Putamen (tissue), 1 donor: ENCODE results near the gene DNAH17.

ENCODE experiments used
- DNase-seq: peaks from one replicate; pipeline ENCODE4 v3.0.0-alpha.2; 2016; ENCODE audit warnings: low spot score

Gene DNAH17

GRCh38 chr17:78577296-78577695, at the start of gene DNAH17:
Gene DNAH17 (minus strand): TSS chr17:78577396. CDS start chr17:78575057, 2,339 bp downstream.
- no peak for DNase-seq

GRCh38 chr17:78624324-78625151, 47.3 kb upstream of the DNAH17 start:
- DNase-seq = no peak

DNA sequence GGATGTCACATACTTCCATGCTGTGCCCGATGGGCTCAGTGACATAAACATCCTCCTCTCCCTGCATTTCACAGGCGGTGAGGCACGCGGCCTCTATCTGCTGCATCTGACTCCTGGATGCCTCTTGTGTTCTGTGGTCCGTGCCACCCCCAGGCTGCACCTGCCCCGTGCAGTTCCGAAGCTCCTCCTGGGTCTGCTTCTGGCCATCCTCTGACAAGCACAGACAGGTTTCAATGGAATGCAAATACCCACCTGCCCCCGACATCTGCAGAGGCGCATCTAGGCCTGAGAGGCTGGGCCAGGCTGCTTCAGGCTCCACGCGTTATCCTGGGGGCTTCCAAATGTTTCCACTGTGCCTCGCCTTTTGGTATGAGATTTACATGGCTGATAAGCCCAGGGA, 46.3 kb upstream of the DNAH17 start:
- DNase-seq = no peak

DNA sequence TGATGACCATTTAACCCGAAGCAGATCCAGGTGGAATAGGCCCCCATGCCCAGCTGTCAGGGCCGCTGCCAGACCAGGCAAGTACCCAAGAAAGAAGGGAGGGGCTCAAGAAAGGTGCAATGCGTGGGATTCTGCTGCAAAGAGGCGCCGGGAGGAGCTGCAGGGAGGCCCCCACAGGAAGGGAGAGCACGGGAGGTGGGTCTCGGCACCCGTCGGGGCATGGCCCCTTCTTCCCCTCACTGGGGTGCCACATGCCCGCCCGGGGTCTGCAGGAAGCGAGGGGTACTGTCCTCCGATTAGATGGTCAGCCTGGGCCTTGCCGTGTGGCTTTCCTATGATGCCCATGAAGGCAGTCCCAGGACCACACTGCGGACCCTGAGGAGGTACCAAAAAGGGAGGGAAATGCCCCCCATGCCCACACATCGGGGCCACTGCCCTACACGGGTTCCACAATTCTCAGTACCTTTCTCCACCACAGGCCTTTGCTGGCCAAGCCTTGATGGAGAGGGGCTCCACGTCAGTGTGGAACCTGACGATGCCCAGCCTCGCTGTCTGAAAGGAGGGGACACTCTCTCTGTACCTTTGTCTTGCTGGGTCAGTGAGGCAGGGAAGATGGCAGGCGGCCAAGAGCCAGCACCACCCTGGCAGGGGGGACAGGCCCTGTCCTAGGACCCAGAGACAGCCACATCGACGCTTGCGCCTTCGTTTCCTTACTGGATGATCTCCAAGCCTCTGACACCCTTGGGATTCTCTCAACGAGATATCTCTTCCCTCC, 45.5 kb upstream of the DNAH17 start:
- DNase-seq = no peak

DNA sequence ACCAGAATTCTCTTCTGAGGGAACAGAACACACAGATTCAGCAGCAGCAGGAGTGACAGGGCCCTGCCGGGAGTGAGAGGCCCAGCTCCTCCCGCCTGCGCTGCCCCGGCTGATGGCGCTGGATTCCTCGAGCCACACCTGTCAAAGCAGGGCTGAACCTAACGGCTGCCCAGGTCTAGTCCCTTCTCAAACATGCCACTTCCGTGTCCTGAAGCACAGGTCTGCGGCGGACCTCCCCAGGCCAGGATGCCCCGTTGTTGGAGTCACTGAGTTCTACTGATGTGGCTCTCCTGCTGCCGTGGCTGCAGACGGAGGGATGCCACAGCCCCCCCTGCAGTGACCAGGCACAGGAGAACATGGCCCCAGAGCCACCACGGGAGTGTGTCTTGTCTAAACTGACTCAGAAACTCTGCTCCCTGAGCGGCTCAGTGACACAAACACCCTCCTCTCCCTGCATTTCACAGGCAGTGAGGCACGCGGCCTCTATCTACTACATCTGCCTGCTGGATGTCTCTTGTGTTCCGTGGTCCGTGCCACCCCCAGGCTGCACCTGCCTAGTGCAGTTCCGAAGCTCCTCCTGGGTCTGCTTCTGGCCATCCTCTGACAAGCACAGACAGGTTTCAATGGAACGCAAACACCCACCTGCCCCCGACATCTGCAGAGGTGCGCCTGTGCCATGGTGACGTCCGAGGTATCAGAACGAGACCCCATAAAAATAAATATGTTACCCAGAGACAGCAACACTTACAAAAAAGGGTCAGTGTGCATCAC, 44.7 kb upstream of the DNAH17 start:
- no peak for DNase-seq

GRCh38 chr17:78620099-78620498, 42.9 kb upstream of the DNAH17 start:
- no peak for DNase-seq

DNA sequence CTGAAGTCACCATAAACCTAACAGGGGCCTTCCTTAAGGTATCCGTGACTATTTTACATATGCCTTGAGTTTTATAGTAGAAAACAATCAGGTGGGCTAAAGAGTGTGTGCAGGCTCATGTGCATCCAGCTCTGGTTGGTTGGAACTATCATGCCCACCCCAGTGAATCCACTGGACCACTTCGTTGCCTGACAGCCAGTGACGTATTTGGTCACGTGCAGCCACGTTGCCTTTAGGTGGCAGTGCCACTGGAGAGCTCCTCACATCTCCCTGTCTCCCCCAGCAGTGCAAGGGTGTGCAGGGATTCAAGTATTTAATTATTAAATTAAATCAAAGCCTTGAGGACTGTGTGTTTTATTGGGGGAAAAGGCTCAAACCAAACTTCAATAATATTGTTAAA, 42.1 kb upstream of the DNAH17 start:
- DNase-seq = no peak

DNA sequence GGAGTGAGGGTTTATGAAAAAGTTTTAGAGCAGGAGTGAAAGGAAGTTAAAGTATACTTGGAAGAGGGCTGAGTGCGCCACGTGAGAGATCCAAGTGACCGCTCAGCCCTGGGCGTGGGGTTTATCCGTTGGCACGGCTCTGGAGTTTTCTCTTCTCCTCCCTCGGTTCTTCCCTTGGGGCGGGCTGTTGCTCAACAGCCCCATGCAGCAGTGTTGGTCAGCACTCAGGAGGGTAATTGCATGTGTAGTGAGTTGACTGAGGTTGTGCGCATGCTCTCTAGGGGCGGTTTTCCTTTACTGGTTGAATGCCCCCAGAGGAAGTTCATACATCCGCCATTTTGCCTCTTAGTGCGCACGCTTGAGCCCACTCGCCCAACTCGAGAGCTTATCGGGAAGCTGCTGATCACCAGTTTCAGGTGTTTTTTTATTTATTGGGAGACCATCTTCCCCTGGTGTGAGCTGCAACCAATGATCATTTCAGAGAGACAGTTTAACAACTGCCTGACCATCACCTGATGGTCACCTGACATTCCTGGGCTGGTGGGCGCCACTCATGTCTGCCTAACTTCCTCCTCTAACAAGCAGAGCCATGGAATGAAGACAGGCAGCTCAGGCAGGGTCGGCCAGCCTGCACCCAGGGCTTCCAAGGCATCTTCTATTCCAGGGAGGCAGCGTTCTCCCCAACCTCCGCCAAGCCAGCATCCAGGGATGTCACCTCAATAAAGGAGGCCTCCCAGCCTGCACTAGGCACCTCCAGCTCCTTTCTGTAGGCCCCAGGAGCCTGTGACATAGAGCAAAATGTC, 41.3 kb upstream of the DNAH17 start:
- DNase-seq = no peak

DNA sequence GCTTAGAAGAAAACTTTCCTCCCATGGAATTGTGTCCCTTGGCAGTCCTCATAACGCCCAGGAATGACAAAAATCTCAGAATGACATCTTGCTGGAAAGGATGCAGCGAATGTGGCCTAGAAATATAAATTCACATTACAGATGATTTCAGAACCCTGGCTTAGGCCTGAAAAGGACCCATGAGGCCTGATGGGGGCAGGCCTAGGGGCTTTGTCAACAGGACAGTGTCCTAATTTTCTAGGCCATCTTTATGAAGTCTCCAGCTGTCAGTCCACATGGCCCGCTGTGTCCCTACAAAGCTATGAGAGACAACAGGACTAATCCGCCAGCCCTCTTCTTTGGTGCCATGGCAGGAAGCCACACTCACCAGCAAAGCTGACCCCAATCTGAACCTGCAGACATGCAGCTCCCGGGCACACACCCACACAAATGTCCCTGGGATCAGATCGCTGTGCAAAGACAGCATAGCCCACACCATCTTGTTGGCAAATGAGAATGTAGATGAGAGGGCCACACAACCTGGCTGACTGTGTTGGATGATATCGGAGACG, 40.4 kb upstream of the DNAH17 start:
- DNase-seq = no peak

GRCh38 chr17:78616946-78617345, 39.8 kb upstream of the DNAH17 start:
- DNase-seq = no peak

DNA sequence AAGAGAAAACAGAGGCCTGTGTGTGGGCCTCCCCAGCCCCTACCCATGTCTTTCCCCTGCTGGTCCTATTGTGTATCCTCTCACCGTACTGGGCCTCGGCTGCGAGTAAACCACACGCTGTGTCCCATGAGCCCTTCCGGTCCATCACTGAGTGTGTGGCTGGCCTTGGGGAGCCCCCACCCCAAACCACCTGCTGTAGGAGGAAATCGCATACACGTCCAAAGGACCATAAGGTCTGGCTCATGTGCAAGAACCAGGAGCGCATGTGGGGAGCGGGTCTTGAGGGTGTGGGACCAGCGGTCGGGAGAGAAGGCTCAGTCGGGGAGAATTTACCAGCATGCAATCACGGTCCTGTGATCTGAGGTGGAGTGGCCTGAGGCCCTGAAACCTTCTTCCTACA, 38.4 kb upstream of the DNAH17 start:
- DNase-seq = no peak

DNA sequence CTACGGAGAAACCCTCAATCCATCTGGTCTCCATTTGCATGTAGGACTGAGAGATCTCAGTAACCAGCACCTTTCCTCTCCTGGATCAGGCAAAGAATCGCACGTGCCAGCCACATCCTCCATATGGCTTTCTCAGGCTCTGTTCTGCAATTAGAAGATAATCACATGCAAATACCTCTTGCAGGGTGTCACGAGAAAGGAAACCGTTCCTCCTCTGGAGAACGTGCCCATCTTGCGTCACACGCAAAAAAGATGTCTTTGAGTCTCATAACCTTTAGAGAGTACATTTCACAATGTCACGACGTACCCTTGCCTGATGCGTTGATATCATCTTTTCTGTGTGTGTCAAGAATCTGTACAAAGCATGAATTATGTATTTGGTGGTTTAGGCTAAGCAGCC, 36.2 kb upstream of the DNAH17 start:
- DNase-seq = no peak

DNA sequence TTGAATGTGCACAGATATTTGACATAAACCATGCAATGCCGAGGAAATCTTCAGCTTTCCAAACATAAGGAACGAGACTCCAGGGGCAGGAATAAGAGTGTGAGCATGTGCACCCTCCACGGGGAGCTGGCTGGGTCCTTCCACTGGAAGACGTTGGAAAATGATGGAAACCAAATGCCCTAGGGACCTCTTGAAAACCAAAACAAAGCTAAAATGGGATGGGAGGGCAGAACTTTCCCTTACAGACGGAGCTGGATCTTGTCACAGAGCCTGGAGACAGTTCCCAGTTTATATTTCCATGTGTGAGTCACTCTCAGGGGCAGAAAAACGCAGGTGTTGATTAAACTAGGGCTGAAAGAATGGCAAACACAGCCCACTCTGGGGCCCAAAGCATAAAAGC, 34.4 kb upstream of the DNAH17 start:
- DNase-seq = no peak

DNA sequence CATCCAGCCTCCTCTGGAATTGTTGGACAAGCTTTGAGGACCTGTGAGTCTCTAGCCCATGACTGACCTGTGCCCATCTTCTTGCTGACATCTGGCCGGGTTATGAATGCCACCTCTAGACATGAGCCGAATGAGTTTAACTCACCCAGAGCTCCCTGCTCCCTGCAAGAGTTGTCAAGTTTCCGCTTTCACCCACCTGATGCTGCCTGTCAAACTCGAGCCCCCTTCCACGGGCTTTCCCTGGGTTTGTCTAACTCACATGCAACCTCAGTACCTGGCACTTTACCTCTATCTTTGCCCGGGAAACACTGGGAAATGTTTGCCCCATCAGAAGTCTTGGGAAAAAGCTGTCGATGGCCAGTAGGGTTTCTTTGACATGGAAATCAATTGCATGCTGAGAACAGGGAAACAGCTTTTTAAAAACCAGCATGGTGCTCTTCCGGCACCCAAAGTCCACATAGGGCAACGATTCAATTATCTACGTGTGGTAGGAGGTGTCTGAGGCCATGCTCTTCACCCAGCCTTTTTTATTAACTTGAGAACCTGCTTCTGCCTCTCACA, 33.8 kb upstream of the DNAH17 start:
- no peak for DNase-seq

GRCh38 chr17:78609191-78609641, 32.0 kb upstream of the DNAH17 start:
- peak; percentile 8 for DNase-seq

- DNase-seq = no peak
Observed at GRCh38 chr17:78608804-78609186, 31.6 kb upstream of the DNAH17 start.

GRCh38 chr17:78608122-78608803, 31.1 kb upstream of the DNAH17 start:
- DNase-seq = no peak

DNA sequence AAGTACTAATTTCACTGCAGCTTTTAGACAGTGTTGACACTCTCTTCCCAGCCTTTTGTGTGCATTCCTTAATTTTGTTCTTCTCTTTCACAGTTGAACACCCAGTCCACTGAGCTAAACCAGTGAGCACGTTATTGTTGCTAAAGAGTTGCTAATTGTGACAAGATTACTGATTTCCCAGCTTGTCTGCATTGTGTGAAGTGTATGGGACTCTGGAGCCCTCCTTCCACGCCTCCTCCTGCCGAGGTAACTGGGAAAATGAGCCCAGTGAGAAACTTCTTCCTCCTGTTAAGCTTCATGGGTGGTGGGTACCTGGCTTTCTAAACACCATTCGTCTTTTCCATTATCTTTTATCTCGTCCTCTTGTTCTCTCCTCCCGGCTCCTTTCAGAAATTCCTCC, 29.8 kb upstream of the DNAH17 start:
- DNase-seq = no peak

GRCh38 chr17:78605886-78606285, 28.7 kb upstream of the DNAH17 start:
- DNase-seq = no peak

DNA sequence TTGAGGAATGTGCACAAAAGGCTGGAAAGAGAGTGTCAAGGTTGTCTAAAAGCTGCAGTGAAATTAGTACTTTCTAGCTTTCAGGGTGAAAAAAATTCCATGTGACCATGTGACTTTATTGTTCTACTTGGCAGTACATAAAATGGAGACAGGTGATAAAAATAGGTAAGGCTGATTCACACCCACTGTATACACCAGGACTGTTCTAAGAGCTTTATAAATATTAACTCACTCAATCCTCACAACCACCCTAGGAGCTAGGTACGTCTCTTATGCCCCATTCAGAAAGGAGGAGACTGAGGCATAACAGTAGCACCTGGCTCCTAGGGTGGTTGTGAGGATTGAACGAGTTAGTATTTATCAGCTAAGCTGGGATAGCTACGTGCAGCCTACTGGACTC, 28.2 kb upstream of the DNAH17 start:
- DNase-seq = peak; percentile 11
